IPS-NIHi11 (cell line): Measurements from ENCODE around the gene KCP.
A peak's percentile ranks its signal among the peaks of the same experiment; 100 is the strongest.

ENCODE experiments used
- DNase-seq: peaks from one replicate; pipeline ENCODE4 v3.0.0; 2012; ENCODE audit warnings: mixed read lengths, low spot score

Gene KCP

DNA sequence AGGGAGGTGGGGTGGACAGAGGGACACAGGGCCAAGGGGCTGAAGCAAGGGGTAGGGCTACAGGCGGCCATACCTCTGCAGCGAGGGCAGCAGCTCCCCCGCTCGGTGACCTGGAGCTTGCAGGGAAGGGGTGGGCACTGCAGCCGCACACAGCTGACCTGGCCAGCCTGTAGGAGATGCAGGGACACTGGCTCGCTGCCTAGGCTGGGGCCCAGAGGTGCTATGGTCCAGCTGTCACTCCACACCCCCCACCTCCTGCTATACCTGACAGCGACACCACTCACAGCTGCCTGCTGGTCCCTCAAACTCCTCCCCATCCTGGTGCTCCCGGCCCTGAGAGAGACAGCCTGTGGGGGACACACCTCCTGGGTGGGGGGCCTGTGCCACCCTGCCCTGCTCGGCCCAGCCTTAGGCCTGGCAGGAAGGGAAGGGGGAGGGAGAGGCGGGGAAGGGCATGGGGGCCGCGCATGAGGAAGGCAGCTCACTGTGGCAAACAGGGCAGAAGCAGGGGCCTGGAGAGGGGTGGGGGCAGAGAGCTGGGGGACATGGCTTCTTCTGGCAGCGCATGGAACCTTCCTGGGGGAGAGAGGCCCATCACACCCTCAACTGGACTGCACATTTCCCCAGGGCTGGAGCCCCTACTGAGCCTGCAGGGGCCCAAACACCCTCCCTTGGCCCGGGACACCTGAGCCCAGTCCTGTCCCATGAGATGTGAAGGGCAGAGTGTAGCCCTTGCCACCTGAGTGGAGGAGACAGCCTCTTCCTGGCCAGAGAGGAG is 23.9 kb downstream of the KCP start:
- DNase-seq, result no peak

DNA sequence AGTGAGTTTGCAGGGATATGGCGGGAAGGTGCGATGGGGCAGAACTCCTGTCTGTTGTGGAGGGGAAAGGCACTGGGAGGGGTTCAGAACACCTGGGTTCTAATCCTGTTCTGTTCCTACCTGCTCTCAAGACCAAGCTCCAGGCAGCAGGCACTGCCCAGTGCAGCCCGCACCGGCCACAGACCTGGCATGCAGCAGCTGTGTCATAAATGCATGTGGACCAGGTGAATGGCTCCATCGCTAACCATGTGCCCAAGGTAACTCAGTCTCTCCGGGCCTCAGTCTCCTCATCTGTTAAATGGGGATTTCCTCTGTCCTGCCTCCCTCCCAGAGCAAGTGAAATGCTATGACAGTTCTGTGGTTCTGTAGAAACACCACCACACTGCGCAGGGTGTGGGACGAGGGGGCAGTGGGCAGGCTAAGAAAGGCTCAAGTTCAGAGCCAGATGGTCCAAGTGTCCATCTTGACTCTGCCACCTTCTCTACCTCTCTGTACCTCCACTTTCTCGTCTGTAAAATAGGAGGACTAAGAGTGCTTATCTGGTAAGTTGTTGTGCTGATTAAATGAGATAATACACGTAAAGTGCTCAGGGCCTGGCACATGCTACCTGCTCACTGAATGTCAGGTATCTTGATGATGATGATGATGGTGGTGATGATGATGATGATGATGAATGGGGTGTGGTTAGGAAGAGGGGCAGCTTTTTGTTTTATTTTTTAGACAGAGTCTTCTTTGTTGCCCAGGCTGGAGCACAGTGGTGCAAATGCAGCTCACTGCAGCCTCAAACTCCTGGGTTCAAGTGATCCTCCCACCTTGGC is 24.9 kb downstream of the KCP start:
- no peak for DNase-seq

DNA sequence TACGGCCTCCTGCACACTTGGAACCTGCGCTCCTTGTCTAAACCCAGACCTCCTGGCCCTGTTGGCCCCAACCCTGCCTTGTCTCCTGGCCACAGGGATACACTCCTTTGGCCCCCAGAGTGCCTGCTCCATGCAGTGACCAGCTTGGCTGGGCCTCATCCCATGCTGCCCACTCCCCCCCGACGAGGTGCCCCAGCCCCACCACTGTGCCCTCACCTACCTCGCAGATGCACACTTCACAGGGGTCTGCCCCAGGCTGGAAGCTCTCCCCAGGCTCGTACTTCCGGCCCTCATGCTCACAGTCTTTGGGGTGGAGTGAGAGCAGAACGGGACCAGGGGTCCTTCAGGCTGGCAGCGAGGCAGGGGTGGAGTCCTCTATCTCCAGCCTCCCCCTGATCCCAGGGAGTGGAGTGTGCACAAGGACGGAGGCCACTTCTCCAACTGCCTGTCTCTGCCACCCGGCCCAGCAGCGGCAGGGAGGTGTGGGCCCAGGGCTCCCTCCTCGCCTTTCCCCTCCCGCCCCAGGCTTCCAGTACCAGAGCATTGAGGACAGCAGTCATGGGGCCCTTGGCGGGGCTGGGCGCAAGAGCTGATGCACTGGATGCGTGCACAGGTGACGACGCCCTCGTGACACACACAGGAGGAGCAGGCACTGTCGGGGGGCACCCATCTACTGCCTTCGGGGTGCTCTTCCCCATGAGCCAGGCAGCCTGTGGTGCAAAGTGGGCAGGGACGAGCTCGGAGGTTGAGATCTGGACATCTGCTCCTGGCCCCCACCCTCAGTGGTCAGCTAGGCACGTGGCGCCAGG is 25.7 kb downstream of the KCP start:
- no peak for DNase-seq

DNA sequence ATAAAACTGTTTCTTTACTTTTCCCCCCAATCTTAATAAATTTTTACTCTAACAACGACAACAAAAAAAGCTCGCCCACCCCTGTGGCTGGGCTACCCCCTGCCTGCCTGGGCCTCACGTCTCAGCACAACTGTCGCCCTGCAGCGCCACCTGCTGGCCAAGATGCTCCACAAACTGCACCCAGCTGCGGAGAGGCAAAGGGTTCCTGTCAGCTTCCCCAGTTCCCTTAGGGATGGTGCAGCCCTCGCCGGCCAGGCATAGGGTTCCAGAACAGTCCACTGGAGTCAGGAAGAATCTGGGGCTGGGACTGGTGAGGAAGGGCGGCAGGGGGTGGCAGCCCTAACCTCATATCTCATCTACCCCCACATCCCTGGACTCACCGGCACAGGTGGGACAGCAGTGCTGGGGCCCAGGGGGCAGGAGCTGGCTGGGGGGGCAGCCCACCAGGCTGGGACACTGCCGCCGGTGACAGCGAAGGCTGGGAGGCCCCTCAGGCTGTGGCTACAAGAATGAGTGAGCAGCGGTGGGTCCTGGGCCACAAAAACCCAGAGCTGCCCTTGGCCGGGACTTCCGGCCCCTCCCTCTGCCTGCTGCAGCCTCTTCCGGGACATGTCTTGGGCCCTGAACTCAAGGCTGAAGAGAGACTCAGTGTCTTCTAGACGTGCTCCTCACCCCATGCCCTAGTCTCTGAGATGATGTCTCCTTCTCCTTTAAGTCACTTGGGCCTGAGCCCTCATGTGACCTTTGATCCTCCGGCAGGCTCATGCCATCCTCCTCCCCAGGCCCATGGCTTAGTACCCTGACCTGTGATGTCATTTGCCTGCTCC is 26.7 kb downstream of the KCP start:
- peak; percentile 96 for DNase-seq

DNA sequence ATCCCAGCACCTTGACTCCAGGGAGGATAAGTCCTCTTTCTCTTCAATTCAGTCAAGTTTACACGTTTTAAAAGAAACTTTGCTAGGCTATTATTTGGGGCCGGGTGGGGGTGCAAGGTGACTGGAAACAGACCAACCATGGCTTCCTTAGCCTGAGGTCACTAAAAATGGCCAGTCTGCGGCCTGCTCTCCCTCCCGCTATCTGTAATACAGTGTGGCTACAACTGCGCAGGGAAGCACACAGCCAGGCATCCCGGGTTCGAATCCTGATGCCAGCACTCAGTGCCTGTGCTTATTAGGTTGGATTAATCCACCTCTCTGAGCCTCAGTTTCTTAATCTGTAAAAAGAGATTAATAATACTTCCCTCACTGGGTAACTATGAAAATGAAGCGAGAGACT is 28.4 kb downstream of the KCP start:
- no peak for DNase-seq

DNA sequence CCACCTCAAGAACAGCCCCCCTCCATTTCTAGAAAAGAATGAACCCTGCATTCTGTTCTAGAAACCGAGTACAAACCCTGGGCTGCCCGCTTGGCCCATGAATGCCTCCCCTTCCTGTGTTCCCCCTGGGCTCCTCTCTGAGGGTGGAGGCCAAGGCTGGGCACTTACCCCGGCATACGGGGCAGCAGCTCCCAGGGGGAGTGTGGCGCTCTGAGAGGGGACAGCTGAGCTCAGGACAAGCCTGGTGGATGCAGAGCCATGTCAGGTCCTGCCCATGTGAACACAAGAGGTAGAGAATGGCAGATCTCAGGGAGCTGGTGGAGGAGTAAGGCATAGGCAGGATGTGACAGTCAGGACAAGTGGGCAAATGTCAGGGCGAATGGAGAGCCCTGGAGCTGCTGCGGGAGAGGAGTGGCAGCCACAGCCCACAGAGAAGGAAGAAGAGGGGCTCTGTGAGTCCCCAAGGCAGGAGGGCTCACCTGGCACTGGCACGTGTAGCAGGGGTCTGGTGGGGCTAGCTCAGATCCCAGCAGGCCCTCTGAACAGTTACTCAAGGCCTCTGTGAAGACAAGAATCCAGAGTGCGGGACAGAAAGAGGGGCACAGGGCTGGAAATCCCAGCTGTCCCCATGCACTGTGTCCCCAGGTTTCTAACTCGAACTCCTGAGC is 28.9 kb downstream of the KCP start:
- no peak for DNase-seq

DNA sequence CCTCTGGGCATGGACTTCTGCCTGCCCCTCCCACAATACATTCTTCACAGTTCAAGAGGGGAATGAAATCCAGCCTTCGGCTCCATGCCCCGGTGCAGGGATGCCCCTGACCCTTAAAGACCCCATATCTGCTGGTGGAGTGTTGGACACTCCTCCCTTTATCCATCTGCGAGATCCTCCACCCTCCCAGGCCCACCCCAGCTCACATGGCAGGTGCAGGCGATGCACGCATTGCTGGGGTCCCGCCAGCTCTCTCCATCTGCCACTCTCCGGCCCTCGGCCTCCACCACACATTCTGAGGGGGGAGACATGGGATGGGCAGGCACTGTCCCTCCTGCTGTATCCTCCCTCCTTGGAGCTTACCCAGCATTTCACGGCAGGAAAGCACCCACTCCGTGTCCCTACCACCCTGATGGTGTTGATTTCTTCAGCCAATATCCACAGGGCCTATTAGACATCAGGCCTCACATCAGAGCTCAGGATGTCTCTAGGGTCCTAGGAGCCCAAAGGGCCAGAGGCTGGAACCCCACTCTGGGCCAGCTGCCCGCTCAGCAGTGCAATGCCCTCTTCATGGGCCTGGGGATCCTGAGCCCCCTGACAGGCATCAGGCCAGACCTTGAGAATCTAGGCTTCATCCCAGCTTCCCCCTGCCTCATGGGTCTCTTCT is 29.6 kb downstream of the KCP start:
- DNase-seq, result no peak

DNA sequence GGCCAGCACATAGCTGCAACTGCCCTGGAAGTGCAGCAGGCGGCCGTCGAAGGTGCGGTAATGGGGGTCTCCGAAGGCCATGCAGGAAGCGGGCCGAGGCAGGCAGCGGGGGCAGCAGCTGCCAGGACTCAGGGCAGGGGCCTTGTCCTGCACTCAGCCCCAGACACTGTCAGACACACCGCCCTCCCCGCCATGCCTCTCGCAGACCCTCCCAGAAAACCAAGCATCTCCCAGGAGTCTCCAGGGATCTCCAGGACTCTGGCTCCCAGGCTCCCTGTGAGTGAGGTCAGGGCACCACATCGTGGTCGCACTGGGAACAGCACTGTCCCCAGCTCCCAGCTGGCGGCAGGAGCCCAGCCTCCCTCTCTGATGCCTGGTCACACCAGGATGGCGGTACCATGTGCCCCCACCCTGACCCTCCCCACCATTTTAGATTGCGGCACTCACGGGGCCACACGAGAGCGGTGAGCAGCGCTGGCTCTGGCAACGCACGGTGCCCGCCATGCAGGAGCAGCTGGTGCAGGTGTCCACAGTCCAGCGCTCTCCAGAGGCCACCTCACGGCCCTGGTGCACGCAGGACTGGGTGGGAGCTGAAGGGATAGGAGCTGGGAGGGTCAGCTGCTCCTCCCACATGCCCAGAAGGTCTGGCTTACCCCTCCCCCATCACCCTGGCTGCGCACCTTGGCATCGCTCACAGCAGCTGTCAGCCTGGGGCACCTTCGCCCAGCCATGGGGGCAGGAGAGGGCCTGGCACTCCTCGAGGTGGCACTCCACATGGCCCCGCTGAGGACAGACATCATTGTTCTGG is 30.4 kb downstream of the KCP start:
- DNase-seq, result peak; percentile 94

DNA sequence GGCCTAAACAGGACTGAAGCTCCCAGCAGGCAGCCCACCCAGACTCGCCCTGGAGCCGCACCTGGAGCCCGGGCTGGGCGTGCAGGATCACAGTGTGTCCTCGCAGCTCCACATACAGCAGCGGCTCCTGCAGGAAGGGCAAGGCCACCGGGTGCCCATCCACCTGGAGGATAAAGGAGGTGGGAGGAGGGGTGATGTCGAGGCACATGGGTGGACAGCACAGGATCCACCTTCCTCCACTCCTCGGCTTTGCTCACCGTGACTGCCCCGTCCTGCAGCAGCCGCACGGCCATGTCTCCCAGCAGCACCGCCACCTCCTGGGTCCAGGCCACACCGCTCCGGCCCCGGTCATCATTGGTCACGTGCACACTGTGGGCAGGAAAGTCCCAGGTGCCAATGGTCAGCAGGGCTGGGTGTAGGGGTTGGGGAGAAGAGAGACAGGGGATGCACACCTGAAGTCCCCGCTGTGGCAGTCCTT is 31.0 kb downstream of the KCP start:
- DNase-seq, result no peak

DNA sequence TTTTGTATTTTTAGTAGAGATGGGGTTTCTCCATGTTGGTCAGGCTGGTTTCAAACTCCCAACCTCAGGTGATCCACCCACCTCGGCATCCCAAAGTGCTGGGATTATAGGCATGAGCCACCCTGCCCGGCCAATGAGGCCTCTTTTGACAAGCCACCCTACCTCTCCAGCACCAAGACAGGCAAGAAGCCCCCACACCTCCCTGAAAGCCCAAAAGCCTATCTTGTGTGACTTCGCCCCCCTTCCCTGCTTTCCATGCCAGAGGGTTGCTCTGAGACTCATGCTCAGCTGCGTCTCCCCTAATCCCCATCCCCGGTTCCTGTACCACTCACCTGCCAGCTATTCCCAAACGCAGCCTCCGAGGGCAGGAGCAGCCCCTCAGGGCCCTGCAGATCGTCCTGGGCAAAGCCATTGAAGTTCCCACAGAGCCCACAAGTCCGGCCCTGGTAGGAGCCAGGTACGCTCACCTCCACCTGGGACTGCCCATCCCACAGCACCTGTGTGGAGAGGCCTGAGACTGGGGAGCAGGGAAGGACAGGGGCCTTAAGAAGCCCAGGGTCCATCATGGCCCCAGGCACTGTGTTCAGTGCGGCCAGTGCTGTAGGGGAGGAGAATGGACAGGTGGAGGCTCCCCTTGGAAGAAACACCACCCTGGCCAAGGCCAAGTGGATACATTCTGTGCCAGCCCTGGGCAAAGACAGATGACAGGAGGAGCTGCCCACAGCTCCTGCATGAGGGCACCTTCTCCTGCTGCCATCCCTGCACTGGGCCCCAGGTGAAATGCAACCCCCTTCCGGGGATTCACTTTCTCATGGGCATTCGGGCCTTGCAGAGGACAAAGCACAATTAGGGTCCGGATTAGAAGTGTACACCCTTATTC is 32.0 kb downstream of the KCP start:
- DNase-seq, result no peak

DNA sequence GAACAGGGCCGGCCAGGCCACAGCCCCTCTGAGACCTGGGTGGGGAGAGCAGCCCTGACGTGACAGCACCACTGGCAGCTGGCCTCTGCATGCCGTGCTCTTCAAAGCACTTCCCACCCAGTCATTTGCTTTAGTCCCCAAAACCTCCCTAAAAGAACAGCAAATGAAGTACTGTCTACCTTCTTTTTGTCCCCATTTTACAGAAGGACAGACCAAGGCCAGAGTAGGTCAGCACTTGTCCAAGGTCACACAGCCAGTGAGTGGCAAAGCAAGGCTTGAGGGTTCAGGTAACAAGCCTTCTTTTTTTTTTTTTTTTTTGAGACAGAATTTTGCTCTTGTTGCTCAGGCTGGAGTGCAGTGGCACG is 32.8 kb downstream of the KCP start:
- DNase-seq, result no peak

DNA sequence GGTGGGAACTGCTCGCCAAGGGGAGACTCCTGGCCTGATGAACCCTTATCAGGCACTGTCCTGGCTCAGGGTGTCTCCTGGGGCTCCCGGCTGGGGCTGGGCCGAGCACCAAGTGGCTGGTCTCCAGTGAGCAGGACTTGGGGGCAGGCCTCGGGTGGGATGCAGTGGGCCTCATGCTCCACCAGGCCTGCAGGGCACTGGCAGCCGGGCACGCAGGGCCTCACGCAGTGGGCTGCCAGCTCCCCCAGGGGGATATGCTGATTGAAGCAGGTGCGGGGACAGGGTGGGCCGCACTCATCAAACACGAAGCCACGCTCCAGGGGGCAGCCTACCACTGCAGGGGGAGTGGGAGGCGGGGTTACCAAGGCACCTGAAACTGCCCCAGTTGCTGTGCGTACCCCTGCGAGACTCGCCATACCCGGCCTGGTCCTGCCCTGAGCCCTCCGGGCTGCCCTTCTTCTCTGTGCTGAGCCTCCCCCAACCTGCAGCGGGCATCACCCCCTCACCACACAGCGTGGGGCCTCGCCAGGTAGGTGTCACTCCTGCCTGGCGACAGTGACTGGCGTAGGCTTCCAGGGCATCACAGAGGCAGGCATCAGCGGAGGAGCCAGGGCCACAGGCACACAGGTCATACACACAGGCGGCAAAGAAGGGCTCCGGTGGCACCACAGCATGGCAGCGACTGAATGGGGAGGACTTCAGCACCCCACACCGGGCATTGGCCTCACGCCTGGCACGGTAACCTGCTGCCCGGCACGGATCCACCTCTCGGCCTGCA is 33.3 kb downstream of the KCP start:
- DNase-seq, result no peak

DNA sequence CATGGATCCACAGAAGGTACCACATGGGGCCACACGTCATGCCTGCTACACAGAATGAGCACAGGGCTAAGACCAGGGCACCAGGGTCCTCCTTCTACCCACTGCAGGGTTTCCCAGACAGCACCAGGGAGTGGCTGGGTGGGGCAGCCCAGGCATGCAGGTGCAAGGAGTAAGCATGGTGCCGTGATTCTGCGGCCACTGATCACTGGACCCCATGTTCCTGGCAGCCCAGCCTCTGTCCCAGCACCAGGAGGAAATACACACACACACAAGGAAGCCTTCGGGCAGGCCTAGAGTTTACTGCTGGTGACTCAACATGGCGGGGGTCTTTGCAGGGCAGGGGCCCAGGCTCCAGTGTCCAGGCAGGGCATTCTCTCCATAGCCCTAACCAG is 33.9 kb downstream of the KCP start:
- no peak for DNase-seq

DNA sequence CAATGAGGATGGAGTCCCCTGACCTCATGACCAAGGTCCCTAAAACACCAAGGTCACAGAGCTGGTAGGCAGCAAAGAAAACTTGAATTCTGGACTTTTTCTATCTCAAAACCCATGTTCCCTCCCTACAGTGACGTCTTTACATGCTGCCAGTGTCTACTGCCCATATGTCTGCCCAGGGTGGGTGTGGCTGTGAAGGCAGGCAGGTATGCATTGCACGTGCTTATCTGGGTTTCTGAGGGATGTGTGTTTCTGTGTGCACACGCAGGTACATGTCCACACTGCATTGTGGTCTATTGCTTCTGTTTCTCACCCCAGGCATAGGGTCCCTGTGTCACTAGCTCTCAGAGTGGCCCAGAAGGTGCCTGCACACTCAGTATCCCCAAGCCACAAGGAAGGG is 34.4 kb downstream of the KCP start:
- no peak for DNase-seq

DNA sequence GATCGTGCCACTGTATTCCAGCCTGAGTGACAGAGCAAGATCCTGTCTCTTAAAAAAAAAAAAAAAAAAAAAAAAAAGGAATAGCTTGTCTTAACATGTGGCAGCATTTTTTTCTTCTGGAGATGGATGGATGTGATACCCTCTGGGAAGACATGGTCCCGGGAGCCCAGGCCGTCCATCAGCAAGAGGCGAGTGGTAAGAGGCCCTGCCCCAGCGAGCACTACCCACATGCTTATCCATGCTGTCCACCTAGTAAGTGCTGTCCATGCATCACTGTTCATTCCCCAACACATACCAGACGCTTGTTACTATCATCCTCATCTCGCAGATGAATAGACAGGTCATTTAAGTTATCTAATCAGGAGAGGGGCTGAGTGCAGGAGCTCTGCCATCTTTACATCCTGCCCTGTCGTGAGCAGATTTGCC is 35.0 kb downstream of the KCP start:
- no peak for DNase-seq

DNA sequence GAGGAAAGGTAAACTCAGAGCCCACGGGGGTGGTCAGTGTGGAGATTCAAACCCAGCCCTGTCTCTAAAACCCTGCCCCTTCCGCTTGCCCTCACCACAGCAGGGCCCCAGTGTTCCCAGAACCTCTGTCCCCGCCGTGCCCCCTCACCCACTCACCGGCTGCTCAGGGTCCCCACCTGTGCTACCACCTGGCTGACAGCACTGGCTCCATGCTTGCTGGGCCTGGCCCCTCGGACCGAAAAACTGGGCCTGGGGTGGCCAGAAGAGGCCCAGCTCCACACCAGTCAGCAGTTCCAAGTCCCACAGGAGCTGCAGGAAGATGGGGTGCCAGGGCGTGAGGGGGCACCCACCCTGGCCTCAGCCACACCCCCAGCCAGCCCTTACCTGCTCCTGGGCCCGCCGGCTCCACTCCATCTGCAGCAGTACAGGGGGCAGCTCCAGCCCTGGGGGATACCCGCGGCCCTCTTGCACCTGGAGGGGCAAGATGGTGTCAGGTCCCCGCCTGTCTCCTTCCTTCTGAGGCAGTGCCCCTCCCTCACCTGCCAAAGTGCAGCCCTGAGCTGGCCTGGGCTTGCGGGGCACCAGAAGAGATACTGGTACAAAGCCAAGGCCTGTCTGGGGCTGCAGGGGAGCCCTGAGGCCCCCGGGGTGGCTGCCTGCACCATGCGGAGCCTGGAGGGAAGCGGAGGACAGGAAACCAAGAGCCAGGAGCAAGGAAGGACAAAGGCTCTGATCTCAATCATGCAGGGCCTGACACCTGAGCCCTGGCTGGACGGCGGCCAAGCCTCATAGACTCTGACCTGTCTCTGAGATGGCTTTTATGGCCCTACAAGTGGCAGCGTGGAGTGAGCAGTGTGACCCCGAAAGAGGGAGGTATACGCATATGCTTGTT is 36.1 kb downstream of the KCP start:
- no peak for DNase-seq

DNA sequence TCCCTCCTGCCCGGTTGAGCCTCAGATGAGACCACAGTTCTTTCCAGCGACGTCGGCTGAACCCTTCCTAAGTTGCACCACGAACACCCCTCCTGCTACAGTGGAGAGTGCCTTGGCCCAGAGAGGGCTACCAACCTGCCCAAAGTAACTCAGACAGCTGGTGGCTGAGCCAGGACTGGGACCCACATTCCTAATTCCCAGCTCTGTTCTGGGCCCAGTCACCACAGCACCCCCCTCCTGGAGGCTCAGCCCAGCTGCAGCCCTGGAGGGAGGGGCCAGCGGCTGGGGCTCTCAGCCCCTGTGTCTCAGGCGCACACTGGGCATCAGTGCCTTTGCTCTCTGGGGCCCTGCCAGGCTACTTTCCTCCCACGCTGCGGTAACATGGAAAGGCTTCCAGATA is 37.3 kb downstream of the KCP start:
- no peak for DNase-seq
